ENCODE data around the gene CDC14A.

Gene CDC14A

GRCh38 chr1:100536031-100536430, 183.7 kb downstream of the CDC14A start:
- H3K4me3 ChIP-seq (ENCODE audit: low read length in 2 of 2), result no peak overlapping the region
- H3K27ac ChIP-seq (ENCODE audit: low read depth in 2 of 2, low read length in 2 of 2), result no peak overlapping the region
- H3K36me3 ChIP-seq (ENCODE audit: control insufficient read depth in 2 of 2, insufficient read depth in 2 of 2, low read length in 2 of 2), result no peaks in the 10 kb centered on the region
- H3K27me3 ChIP-seq (ENCODE audit: control insufficient read depth in 2 of 2, insufficient read depth in 2 of 2, low read length in 2 of 2), result peaks cover 29 to 34% of the 10 kb centered on the region in 2 donors
- H3K9ac ChIP-seq (ENCODE audit: low read depth in 1 of 2, low read length in 2 of 2), result no peak overlapping the region
- H3K9me3 ChIP-seq (ENCODE audit: control insufficient read depth in 2 of 2, low read length in 2 of 2), result no peaks in the 10 kb centered on the region
- H3K4me1 ChIP-seq (ENCODE audit: control insufficient read depth in 2 of 2, insufficient read depth in 2 of 2, low read length in 2 of 2), result peaks cover 3 to 6% of the 10 kb centered on the region in 2 donors

DNA sequence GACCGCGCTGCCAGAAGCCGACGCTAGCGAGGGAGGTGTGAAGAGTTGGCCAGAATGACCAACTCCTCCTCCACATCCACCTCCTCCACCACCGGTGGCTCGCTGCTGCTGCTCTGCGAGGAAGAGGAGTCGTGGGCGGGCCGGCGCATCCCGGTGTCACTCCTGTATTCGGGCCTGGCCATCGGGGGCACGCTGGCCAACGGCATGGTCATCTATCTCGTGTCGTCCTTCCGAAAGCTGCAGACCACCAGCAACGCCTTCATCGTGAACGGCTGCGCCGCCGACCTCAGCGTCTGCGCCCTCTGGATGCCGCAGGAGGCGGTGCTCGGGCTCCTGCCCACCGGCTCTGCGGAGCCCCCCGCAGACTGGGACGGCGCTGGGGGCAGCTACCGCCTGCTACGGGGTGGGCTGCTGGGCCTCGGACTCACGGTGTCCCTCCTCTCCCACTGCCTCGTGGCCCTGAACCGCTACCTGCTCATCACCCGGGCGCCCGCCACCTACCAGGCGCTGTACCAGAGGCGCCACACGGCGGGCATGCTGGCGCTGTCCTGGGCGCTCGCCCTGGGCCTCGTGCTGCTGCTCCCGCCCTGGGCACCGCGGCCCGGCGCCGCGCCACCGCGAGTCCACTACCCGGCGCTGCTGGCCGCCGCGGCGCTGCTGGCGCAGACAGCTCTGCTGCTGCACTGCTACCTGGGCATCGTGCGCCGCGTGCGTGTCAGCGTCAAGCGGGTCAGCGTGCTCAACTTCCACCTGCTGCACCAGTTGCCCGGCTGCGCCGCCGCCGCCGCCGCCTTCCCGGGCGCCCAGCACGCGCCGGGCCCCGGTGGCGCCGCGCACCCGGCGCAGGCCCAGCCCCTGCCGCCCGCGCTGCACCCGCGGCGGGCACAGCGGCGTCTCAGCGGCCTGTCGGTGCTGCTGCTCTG, 186.9 kb downstream of the CDC14A start:
- peaks cover 3 to 6% of the 10 kb centered on the region in 2 donors for H3K4me1 ChIP-seq (ENCODE audit: control insufficient read depth in 2 of 2, insufficient read depth in 2 of 2, low read length in 2 of 2)
- H3K4me3 ChIP-seq (ENCODE audit: low read length in 2 of 2), result peak overlapping the region; percentile 47 to 61
- H3K9me3 ChIP-seq (ENCODE audit: control insufficient read depth in 2 of 2, low read length in 2 of 2), result no peaks in the 10 kb centered on the region
- H3K27me3 ChIP-seq (ENCODE audit: control insufficient read depth in 2 of 2, insufficient read depth in 2 of 2, low read length in 2 of 2), result peaks cover 34 to 39% of the 10 kb centered on the region in 2 donors
- no peaks in the 10 kb centered on the region for H3K36me3 ChIP-seq (ENCODE audit: control insufficient read depth in 2 of 2, insufficient read depth in 2 of 2, low read length in 2 of 2)
- H3K9ac ChIP-seq (ENCODE audit: low read depth in 1 of 2, low read length in 2 of 2), result no peak overlapping the region
- H3K27ac ChIP-seq (ENCODE audit: low read depth in 2 of 2, low read length in 2 of 2), result no peak overlapping the region

GRCh38 chr1:100539836-100540536, 187.7 kb downstream of the CDC14A start:
- Histone ChIP-seq H3K9ac (ENCODE audit: low read depth in 1 of 2, low read length in 2 of 2) (no peak overlapping the region), H3K27me3 (ENCODE audit: control insufficient read depth in 2 of 2, insufficient read depth in 2 of 2, low read length in 2 of 2) (peaks cover 31 to 39% of the 10 kb centered on the region in 2 donors), H3K4me1 (ENCODE audit: control insufficient read depth in 2 of 2, insufficient read depth in 2 of 2, low read length in 2 of 2) (peaks cover 3 to 6% of the 10 kb centered on the region in 2 donors), H3K4me3 (ENCODE audit: low read length in 2 of 2) (peak overlapping the region; percentile 28 to 54), H3K9me3 (ENCODE audit: control insufficient read depth in 2 of 2, low read length in 2 of 2) (no peaks in the 10 kb centered on the region), H3K36me3 (ENCODE audit: control insufficient read depth in 2 of 2, insufficient read depth in 2 of 2, low read length in 2 of 2) (no peaks in the 10 kb centered on the region), H3K27ac (ENCODE audit: low read depth in 2 of 2, low read length in 2 of 2) (no peak overlapping the region)

- Histone ChIP-seq H3K4me3 (ENCODE audit: low read length in 2 of 2) (no peak overlapping the region), H3K27ac (ENCODE audit: low read depth in 2 of 2, low read length in 2 of 2) (no peak overlapping the region), H3K9ac (ENCODE audit: low read depth in 1 of 2, low read length in 2 of 2) (no peak overlapping the region), H3K4me1 (ENCODE audit: control insufficient read depth in 2 of 2, insufficient read depth in 2 of 2, low read length in 2 of 2) (peaks cover 3 to 6% of the 10 kb centered on the region in 2 donors), H3K9me3 (ENCODE audit: control insufficient read depth in 2 of 2, low read length in 2 of 2) (no peaks in the 10 kb centered on the region), H3K36me3 (ENCODE audit: control insufficient read depth in 2 of 2, insufficient read depth in 2 of 2, low read length in 2 of 2) (no peaks in the 10 kb centered on the region), H3K27me3 (ENCODE audit: control insufficient read depth in 2 of 2, insufficient read depth in 2 of 2, low read length in 2 of 2) (peaks cover 26 to 34% of the 10 kb centered on the region in 2 donors)
Measured at GRCh38 chr1:100542285-100542684, 190.0 kb downstream of the CDC14A start.

GRCh38 chr1:100543640-100544039, 191.3 kb downstream of the CDC14A start:
- Histone ChIP-seq H3K9me3 (ENCODE audit: control insufficient read depth in 2 of 2, low read length in 2 of 2) (no peaks in the 10 kb centered on the region), H3K27me3 (ENCODE audit: control insufficient read depth in 2 of 2, insufficient read depth in 2 of 2, low read length in 2 of 2) (peaks cover 16 to 26% of the 10 kb centered on the region in 2 donors), H3K36me3 (ENCODE audit: control insufficient read depth in 2 of 2, insufficient read depth in 2 of 2, low read length in 2 of 2) (no peaks in the 10 kb centered on the region), H3K4me3 (ENCODE audit: low read length in 2 of 2) (no peak overlapping the region), H3K27ac (ENCODE audit: low read depth in 2 of 2, low read length in 2 of 2) (no peak overlapping the region), H3K9ac (ENCODE audit: low read depth in 1 of 2, low read length in 2 of 2) (no peak overlapping the region), H3K4me1 (ENCODE audit: control insufficient read depth in 2 of 2, insufficient read depth in 2 of 2, low read length in 2 of 2) (peaks cover 3 to 6% of the 10 kb centered on the region in 2 donors)

DNA sequence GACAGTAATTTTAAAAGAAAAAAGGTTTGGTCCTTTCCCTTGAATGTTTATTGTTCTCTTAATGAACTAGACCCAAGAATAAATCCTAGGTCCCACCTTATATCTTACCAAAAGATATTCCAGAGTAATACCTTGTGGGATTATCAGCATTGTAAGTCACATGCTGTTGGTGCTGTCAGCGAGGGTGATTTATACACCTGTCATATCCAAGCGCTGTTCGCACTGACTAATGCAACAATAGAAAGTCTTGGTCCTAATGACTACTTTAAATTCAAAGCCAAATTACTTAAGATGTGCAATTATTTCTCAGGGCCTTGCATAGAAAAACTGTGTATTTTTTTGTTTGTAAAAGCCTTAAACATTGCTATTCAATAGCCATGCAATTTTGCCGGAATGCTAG, 192.5 kb downstream of the CDC14A start:
- peaks cover 10 to 18% of the 10 kb centered on the region in 2 donors for H3K27me3 ChIP-seq (ENCODE audit: control insufficient read depth in 2 of 2, insufficient read depth in 2 of 2, low read length in 2 of 2)
- no peak overlapping the region for H3K4me3 ChIP-seq (ENCODE audit: low read length in 2 of 2)
- H3K36me3 ChIP-seq (ENCODE audit: control insufficient read depth in 2 of 2, insufficient read depth in 2 of 2, low read length in 2 of 2), result no peaks in the 10 kb centered on the region
- no peaks in the 10 kb centered on the region for H3K4me1 ChIP-seq (ENCODE audit: control insufficient read depth in 2 of 2, insufficient read depth in 2 of 2, low read length in 2 of 2)
- H3K27ac ChIP-seq (ENCODE audit: low read depth in 2 of 2, low read length in 2 of 2), result no peak overlapping the region
- H3K9me3 ChIP-seq (ENCODE audit: control insufficient read depth in 2 of 2, low read length in 2 of 2), result no peaks in the 10 kb centered on the region
- no peak overlapping the region for H3K9ac ChIP-seq (ENCODE audit: low read depth in 1 of 2, low read length in 2 of 2)

- Histone ChIP-seq H3K9me3 (ENCODE audit: control insufficient read depth in 2 of 2, low read length in 2 of 2) (no peaks in the 10 kb centered on the region), H3K27ac (ENCODE audit: low read depth in 2 of 2, low read length in 2 of 2) (no peak overlapping the region), H3K4me3 (ENCODE audit: low read length in 2 of 2) (no peak overlapping the region), H3K36me3 (ENCODE audit: control insufficient read depth in 2 of 2, insufficient read depth in 2 of 2, low read length in 2 of 2) (no peaks in the 10 kb centered on the region), H3K27me3 (ENCODE audit: control insufficient read depth in 2 of 2, insufficient read depth in 2 of 2, low read length in 2 of 2) (peaks cover 6 to 8% of the 10 kb centered on the region in 2 donors), H3K4me1 (ENCODE audit: control insufficient read depth in 2 of 2, insufficient read depth in 2 of 2, low read length in 2 of 2) (no peaks in the 10 kb centered on the region), H3K9ac (ENCODE audit: low read depth in 1 of 2, low read length in 2 of 2) (no peak overlapping the region)
Measured at GRCh38 chr1:100545855-100546254, 193.5 kb downstream of the CDC14A start.

DNA sequence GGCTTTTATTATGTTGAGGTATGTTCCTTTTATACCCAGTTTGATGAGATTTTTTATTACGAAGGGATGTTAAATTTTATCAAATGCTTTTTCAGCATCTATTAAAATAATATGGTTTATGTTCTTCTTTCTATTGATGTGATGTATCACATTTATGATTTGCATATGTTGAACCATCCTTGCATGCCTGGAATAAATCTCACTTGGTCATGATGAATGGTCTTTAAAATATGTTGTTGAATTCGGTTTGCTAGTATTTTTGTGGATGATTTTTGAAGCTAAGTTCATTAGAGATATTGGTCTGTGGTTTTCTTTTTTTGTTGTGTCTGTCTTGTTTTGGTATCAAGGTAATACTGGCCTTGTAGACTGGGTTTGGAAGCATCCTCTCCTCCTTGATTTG, 199.7 kb downstream of the CDC14A start:
- H3K27me3 ChIP-seq (ENCODE audit: control insufficient read depth in 2 of 2, insufficient read depth in 2 of 2, low read length in 2 of 2), result no peaks in the 10 kb centered on the region
- H3K36me3 ChIP-seq (ENCODE audit: control insufficient read depth in 2 of 2, insufficient read depth in 2 of 2, low read length in 2 of 2), result no peaks in the 10 kb centered on the region
- H3K4me3 ChIP-seq (ENCODE audit: low read length in 2 of 2), result no peak overlapping the region
- H3K9ac ChIP-seq (ENCODE audit: low read depth in 1 of 2, low read length in 2 of 2), result no peak overlapping the region
- H3K9me3 ChIP-seq (ENCODE audit: control insufficient read depth in 2 of 2, low read length in 2 of 2), result no peaks in the 10 kb centered on the region
- no peaks in the 10 kb centered on the region for H3K4me1 ChIP-seq (ENCODE audit: control insufficient read depth in 2 of 2, insufficient read depth in 2 of 2, low read length in 2 of 2)
- H3K27ac ChIP-seq (ENCODE audit: low read depth in 2 of 2, low read length in 2 of 2), result no peak overlapping the region

GRCh38 chr1:100552922-100553321, 200.6 kb downstream of the CDC14A start:
- Histone ChIP-seq H3K4me3 (ENCODE audit: low read length in 2 of 2) (no peak overlapping the region), H3K27ac (ENCODE audit: low read depth in 2 of 2, low read length in 2 of 2) (no peak overlapping the region), H3K27me3 (ENCODE audit: control insufficient read depth in 2 of 2, insufficient read depth in 2 of 2, low read length in 2 of 2) (no peaks in the 10 kb centered on the region), H3K9me3 (ENCODE audit: control insufficient read depth in 2 of 2, low read length in 2 of 2) (no peaks in the 10 kb centered on the region), H3K9ac (ENCODE audit: low read depth in 1 of 2, low read length in 2 of 2) (no peak overlapping the region), H3K4me1 (ENCODE audit: control insufficient read depth in 2 of 2, insufficient read depth in 2 of 2, low read length in 2 of 2) (no peaks in the 10 kb centered on the region), H3K36me3 (ENCODE audit: control insufficient read depth in 2 of 2, insufficient read depth in 2 of 2, low read length in 2 of 2) (no peaks in the 10 kb centered on the region)

- no peaks in the 10 kb centered on the region for H3K4me1 ChIP-seq (ENCODE audit: control insufficient read depth in 2 of 2, insufficient read depth in 2 of 2, low read length in 2 of 2)
Measured at GRCh38 chr1:100556181-100556580, 203.9 kb downstream of the CDC14A start.

More at GRCh38 chr1:100556181-100556580, 203.9 kb downstream of the CDC14A start:
- Histone ChIP-seq H3K36me3 (ENCODE audit: control insufficient read depth in 2 of 2, insufficient read depth in 2 of 2, low read length in 2 of 2) (no peaks in the 10 kb centered on the region), H3K4me3 (ENCODE audit: low read length in 2 of 2) (no peak overlapping the region), H3K9me3 (ENCODE audit: control insufficient read depth in 2 of 2, low read length in 2 of 2) (no peaks in the 10 kb centered on the region), H3K9ac (ENCODE audit: low read depth in 1 of 2, low read length in 2 of 2) (no peak overlapping the region), H3K27ac (ENCODE audit: low read depth in 2 of 2, low read length in 2 of 2) (no peak overlapping the region), H3K27me3 (ENCODE audit: control insufficient read depth in 2 of 2, insufficient read depth in 2 of 2, low read length in 2 of 2) (no peaks in the 10 kb centered on the region)

Measured in mucosa of rectum (tissue), 2 donors.